ENCODE measurements around the gene LTBP3. TPM values are rescaled to one million over a fixed set of nuclear protein-coding genes. Genes with fewer than 3 reads are reported as not detected.
A peak's percentile ranks its signal among the peaks of the same experiment; 100 is the strongest.
"Not testable (repeated sequence)": the region's sequence is repeated elsewhere in the genome, so short reads cannot be mapped to it uniquely, and the experiment has no call there.

The LTBP3 gene
- total RNA-seq, 1 experiment from 2014 or later: 1.3 TPM

- H3K9me3 ChIP-seq (ENCODE audit: low read length); H3K4me2 ChIP-seq (ENCODE audit: low read depth, low read length, poor library complexity, severe bottlenecking); H3K36me3 ChIP-seq (ENCODE audit: insufficient read depth, low read length); H3K27ac ChIP-seq (ENCODE audit: low read length); H3K9ac ChIP-seq (ENCODE audit: low read length); DNase-seq; H2AFZ ChIP-seq (ENCODE audit: low read length); H4K20me1 ChIP-seq (ENCODE audit: insufficient read depth, low read depth, low read length); H3K27me3 ChIP-seq (ENCODE audit: low read length); H3K4me3 ChIP-seq (ENCODE audit: low read length); H3K9me2 ChIP-seq (replicated peaks; ENCODE audit: insufficient read depth, low read length): not testable (repeated sequence)
- Histone ChIP-seq H3K79me2 (ENCODE audit: low read length) (peaks cover 22% of the 10 kb centered on the region), H3K4me1 (ENCODE audit: low read length) (peaks cover 24% of the 10 kb centered on the region)
These were observed 34.6 kb downstream of the LTBP3 start for GRCh38 chr11:65523631-65523968.

GRCh38 chr11:65522718-65523630 is 35.2 kb downstream of the LTBP3 start:
- H3K4me3 ChIP-seq (ENCODE audit: low read length); H3K36me3 ChIP-seq (ENCODE audit: insufficient read depth, low read length); H3K9ac ChIP-seq (ENCODE audit: low read length); H4K20me1 ChIP-seq (ENCODE audit: insufficient read depth, low read depth, low read length); H3K9me2 ChIP-seq (replicated peaks; ENCODE audit: insufficient read depth, low read length); H3K27ac ChIP-seq (ENCODE audit: low read length); DNase-seq; H3K9me3 ChIP-seq (ENCODE audit: low read length); H2AFZ ChIP-seq (ENCODE audit: low read length); H3K27me3 ChIP-seq (ENCODE audit: low read length): not testable (repeated sequence)
- Histone ChIP-seq H3K4me1 (ENCODE audit: low read length) (peaks cover 24% of the 10 kb centered on the region), H3K4me2 (ENCODE audit: low read depth, low read length, poor library complexity, severe bottlenecking) (peak overlapping the region; percentile 32), H3K79me2 (ENCODE audit: low read length) (peaks cover 22% of the 10 kb centered on the region)

GRCh38 chr11:65521777-65522521 is 36.2 kb downstream of the LTBP3 start:
- H3K4me3 ChIP-seq (ENCODE audit: low read length); H3K27ac ChIP-seq (ENCODE audit: low read length); H3K27me3 ChIP-seq (ENCODE audit: low read length); H3K36me3 ChIP-seq (ENCODE audit: insufficient read depth, low read length); H2AFZ ChIP-seq (ENCODE audit: low read length); H3K9me2 ChIP-seq (replicated peaks; ENCODE audit: insufficient read depth, low read length); H3K4me2 ChIP-seq (ENCODE audit: low read depth, low read length, poor library complexity, severe bottlenecking); H4K20me1 ChIP-seq (ENCODE audit: insufficient read depth, low read depth, low read length); H3K9me3 ChIP-seq (ENCODE audit: low read length); DNase-seq; H3K9ac ChIP-seq (ENCODE audit: low read length): not testable (repeated sequence)
- Histone ChIP-seq H3K79me2 (ENCODE audit: low read length) (peaks cover 20% of the 10 kb centered on the region), H3K4me1 (ENCODE audit: low read length) (peaks cover 24% of the 10 kb centered on the region)

GRCh38 chr11:65518941-65519549 is 39.1 kb downstream of the LTBP3 start:
- H3K4me3 ChIP-seq (ENCODE audit: low read length); DNase-seq; H4K20me1 ChIP-seq (ENCODE audit: insufficient read depth, low read depth, low read length); H2AFZ ChIP-seq (ENCODE audit: low read length); H3K9me3 ChIP-seq (ENCODE audit: low read length); H3K9ac ChIP-seq (ENCODE audit: low read length); H3K79me2 ChIP-seq (ENCODE audit: low read length); H3K4me1 ChIP-seq (ENCODE audit: low read length); H3K4me2 ChIP-seq (ENCODE audit: low read depth, low read length, poor library complexity, severe bottlenecking); H3K27ac ChIP-seq (ENCODE audit: low read length); H3K27me3 ChIP-seq (ENCODE audit: low read length); H3K9me2 ChIP-seq (replicated peaks; ENCODE audit: insufficient read depth, low read length); H3K36me3 ChIP-seq (ENCODE audit: insufficient read depth, low read length): not testable (repeated sequence)

- H3K36me3 ChIP-seq (ENCODE audit: insufficient read depth, low read length): no peaks in the 10 kb centered on the region
- no peaks in the 10 kb centered on the region for H3K9me3 ChIP-seq (ENCODE audit: low read length)
- H4K20me1 ChIP-seq (ENCODE audit: insufficient read depth, low read depth, low read length): no peaks in the 10 kb centered on the region
- no peaks in the 10 kb centered on the region for H3K9me2 ChIP-seq (replicated peaks; ENCODE audit: insufficient read depth, low read length)
- H3K4me1 ChIP-seq (ENCODE audit: low read length): no peaks in the 10 kb centered on the region
- no peak for DNase-seq
- H3K27me3 ChIP-seq (ENCODE audit: low read length): no peaks in the 10 kb centered on the region
- H3K79me2 ChIP-seq (ENCODE audit: low read length): no peaks in the 10 kb centered on the region
- no peak overlapping the region for H3K27ac ChIP-seq (ENCODE audit: low read length)
- no peak overlapping the region for H3K9ac ChIP-seq (ENCODE audit: low read length)
- H3K4me2 ChIP-seq (ENCODE audit: low read depth, low read length, poor library complexity, severe bottlenecking): no peak overlapping the region
- H2AFZ ChIP-seq (ENCODE audit: low read length): no peak overlapping the region
- H3K4me3 ChIP-seq (ENCODE audit: low read length): no peak overlapping the region
These were observed 41.8 kb downstream of the LTBP3 start for GRCh38 chr11:65516135-65516968.

GRCh38 chr11:65512311-65512710 is 45.8 kb downstream of the LTBP3 start:
- H3K9ac ChIP-seq (ENCODE audit: low read length); H3K4me2 ChIP-seq (ENCODE audit: low read depth, low read length, poor library complexity, severe bottlenecking); DNase-seq; H3K4me1 ChIP-seq (ENCODE audit: low read length); H3K4me3 ChIP-seq (ENCODE audit: low read length); H2AFZ ChIP-seq (ENCODE audit: low read length); H3K27me3 ChIP-seq (ENCODE audit: low read length); H3K27ac ChIP-seq (ENCODE audit: low read length); H3K36me3 ChIP-seq (ENCODE audit: insufficient read depth, low read length); H3K79me2 ChIP-seq (ENCODE audit: low read length); H3K9me2 ChIP-seq (replicated peaks; ENCODE audit: insufficient read depth, low read length); H4K20me1 ChIP-seq (ENCODE audit: insufficient read depth, low read depth, low read length); H3K9me3 ChIP-seq (ENCODE audit: low read length): not testable (repeated sequence)

- H3K27ac ChIP-seq (ENCODE audit: low read length): peak overlapping the region; percentile 45
- peaks cover 38% of the 10 kb centered on the region for H4K20me1 ChIP-seq (ENCODE audit: insufficient read depth, low read depth, low read length)
- H3K4me2 ChIP-seq (ENCODE audit: low read depth, low read length, poor library complexity, severe bottlenecking): no peak overlapping the region
- peaks cover 62% of the 10 kb centered on the region for H3K4me1 ChIP-seq (ENCODE audit: low read length)
- H3K9me2 ChIP-seq (replicated peaks; ENCODE audit: insufficient read depth, low read length): no peaks in the 10 kb centered on the region
- no peaks in the 10 kb centered on the region for H3K9me3 ChIP-seq (ENCODE audit: low read length)
- H3K9ac ChIP-seq (ENCODE audit: low read length): no peak overlapping the region
- no peak overlapping the region for H3K4me3 ChIP-seq (ENCODE audit: low read length)
- peaks cover 36% of the 10 kb centered on the region for H3K36me3 ChIP-seq (ENCODE audit: insufficient read depth, low read length)
- peak; percentile 82 for DNase-seq
- H2AFZ ChIP-seq (ENCODE audit: low read length): no peak overlapping the region
- peaks cover 17% of the 10 kb centered on the region for H3K79me2 ChIP-seq (ENCODE audit: low read length)
- no peaks in the 10 kb centered on the region for H3K27me3 ChIP-seq (ENCODE audit: low read length)
These were observed 51.2 kb downstream of the LTBP3 start for GRCh38 chr11:65506772-65507505.
